ENCODE measurements around the gene TRAPPC11.
A peak's percentile ranks its signal among the peaks of the same experiment; 100 is the strongest.

TRAPPC11 gene

GRCh38 chr4:183657564-183657963, 1.5 kb upstream of the TRAPPC11 start:
- Histone ChIP-seq H3K9me3 (ENCODE audit: severe bottlenecking) (no peaks in the 10 kb centered on the region), H3K4me3 (ENCODE audit: severe bottlenecking) (no peak overlapping the region), H3K27ac (ENCODE audit: poor library complexity, severe bottlenecking) (no peak overlapping the region), H3K27me3 (ENCODE audit: insufficient read depth, poor library complexity, severe bottlenecking) (no peaks in the 10 kb centered on the region), H3K36me3 (ENCODE audit: low read depth) (peaks cover 31% of the 10 kb centered on the region), H3K4me1 (ENCODE audit: insufficient read depth, poor library complexity, severe bottlenecking) (peaks cover 13% of the 10 kb centered on the region)
- TF ChIP-seq, protein P1, sequence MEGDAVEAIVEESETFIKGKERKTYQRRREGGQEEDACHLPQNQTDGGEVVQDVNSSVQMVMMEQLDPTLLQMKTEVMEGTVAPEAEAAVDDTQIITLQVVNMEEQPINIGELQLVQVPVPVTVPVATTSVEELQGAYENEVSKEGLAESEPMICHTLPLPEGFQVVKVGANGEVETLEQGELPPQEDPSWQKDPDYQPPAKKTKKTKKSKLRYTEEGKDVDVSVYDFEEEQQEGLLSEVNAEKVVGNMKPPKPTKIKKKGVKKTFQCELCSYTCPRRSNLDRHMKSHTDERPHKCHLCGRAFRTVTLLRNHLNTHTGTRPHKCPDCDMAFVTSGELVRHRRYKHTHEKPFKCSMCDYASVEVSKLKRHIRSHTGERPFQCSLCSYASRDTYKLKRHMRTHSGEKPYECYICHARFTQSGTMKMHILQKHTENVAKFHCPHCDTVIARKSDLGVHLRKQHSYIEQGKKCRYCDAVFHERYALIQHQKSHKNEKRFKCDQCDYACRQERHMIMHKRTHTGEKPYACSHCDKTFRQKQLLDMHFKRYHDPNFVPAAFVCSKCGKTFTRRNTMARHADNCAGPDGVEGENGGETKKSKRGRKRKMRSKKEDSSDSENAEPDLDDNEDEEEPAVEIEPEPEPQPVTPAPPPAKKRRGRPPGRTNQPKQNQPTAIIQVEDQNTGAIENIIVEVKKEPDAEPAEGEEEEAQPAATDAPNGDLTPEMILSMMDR (IDR thresholded peaks at IDR 0.05; ENCODE audit: poor library complexity, severe bottlenecking): no peak
- ATAC-seq (ENCODE audit: low read depth): no peak
- no peak for DNase-seq (ENCODE audit: low spot score)

- Histone ChIP-seq H3K9me3 (ENCODE audit: severe bottlenecking) (no peaks in the 10 kb centered on the region), H3K27me3 (ENCODE audit: insufficient read depth, poor library complexity, severe bottlenecking) (no peaks in the 10 kb centered on the region), H3K4me1 (ENCODE audit: insufficient read depth, poor library complexity, severe bottlenecking) (peaks cover 13% of the 10 kb centered on the region), H3K27ac (ENCODE audit: poor library complexity, severe bottlenecking) (peak overlapping the region; percentile 43), H3K4me3 (ENCODE audit: severe bottlenecking) (peak overlapping the region; percentile 88), H3K36me3 (ENCODE audit: low read depth) (peaks cover 24% of the 10 kb centered on the region)
- ATAC-seq (ENCODE audit: low read depth) (peak; percentile 24), DNase-seq (ENCODE audit: low spot score) (no peak)
- TF ChIP-seq, protein P1 (IDR thresholded peaks at IDR 0.05; ENCODE audit: poor library complexity, severe bottlenecking): no peak
These were observed 598 bp upstream of the TRAPPC11 start for GRCh38 chr4:183658362-183659028.

- ATAC-seq (ENCODE audit: low read depth): no peak
- Histone ChIP-seq H3K4me1 (ENCODE audit: insufficient read depth, poor library complexity, severe bottlenecking) (peaks cover 13% of the 10 kb centered on the region), H3K27ac (ENCODE audit: poor library complexity, severe bottlenecking) (peak overlapping the region; percentile 43), H3K27me3 (ENCODE audit: insufficient read depth, poor library complexity, severe bottlenecking) (no peaks in the 10 kb centered on the region), H3K4me3 (ENCODE audit: severe bottlenecking) (peak overlapping the region; percentile 88), H3K9me3 (ENCODE audit: severe bottlenecking) (no peaks in the 10 kb centered on the region), H3K36me3 (ENCODE audit: low read depth) (peaks cover 26% of the 10 kb centered on the region)
- TF ChIP-seq, protein P1 (IDR thresholded peaks at IDR 0.05; ENCODE audit: poor library complexity, severe bottlenecking): no peak
- no peak for DNase-seq (ENCODE audit: low spot score)
These were observed 764 bp downstream of the TRAPPC11 start for GRCh38 chr4:183659872-183660242.

GRCh38 chr4:183666088-183666487, 7.0 kb downstream of the TRAPPC11 start:
- TF ChIP-seq, protein P1 (IDR thresholded peaks at IDR 0.05; ENCODE audit: poor library complexity, severe bottlenecking): no peak
- DNase-seq (ENCODE audit: low spot score) (no peak), ATAC-seq (ENCODE audit: low read depth) (no peak)
- H3K4me3 ChIP-seq (ENCODE audit: severe bottlenecking): no peak overlapping the region
- H3K4me1 ChIP-seq (ENCODE audit: insufficient read depth, poor library complexity, severe bottlenecking): no peaks in the 10 kb centered on the region
- peaks cover 69% of the 10 kb centered on the region for H3K36me3 ChIP-seq (ENCODE audit: low read depth)
- H3K27ac ChIP-seq (ENCODE audit: poor library complexity, severe bottlenecking): no peak overlapping the region
- H3K27me3 ChIP-seq (ENCODE audit: insufficient read depth, poor library complexity, severe bottlenecking): no peaks in the 10 kb centered on the region
- H3K9me3 ChIP-seq (ENCODE audit: severe bottlenecking): no peaks in the 10 kb centered on the region

DNA sequence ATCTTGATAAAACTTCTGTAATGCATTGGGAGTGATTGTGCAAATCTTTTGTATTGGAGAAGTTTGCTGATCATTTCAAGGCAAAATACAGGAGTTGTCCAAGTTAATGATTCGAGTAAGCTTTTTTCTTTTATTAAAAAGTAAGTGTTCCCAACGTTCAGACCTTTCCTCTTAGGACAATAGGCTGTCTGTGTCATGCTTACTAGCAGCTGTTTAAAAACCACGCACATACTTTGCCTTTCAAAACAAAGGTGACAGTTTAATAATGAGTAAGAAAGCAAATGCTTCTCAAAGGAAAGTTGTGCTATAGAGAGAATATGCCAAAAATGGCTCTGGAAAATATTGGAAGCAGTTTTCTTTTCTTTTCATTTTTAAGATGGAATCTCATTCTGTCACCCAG, 11.2 kb downstream of the TRAPPC11 start:
- no peaks in the 10 kb centered on the region for H3K4me1 ChIP-seq (ENCODE audit: insufficient read depth, poor library complexity, severe bottlenecking)
- H3K4me3 ChIP-seq (ENCODE audit: severe bottlenecking): no peak overlapping the region
- H3K27me3 ChIP-seq (ENCODE audit: insufficient read depth, poor library complexity, severe bottlenecking): no peaks in the 10 kb centered on the region
- peaks cover 79% of the 10 kb centered on the region for H3K36me3 ChIP-seq (ENCODE audit: low read depth)
- TF ChIP-seq, protein P1 (IDR thresholded peaks at IDR 0.05; ENCODE audit: poor library complexity, severe bottlenecking): no peak
- ATAC-seq (ENCODE audit: low read depth): no peak
- H3K27ac ChIP-seq (ENCODE audit: poor library complexity, severe bottlenecking): no peak overlapping the region
- H3K9me3 ChIP-seq (ENCODE audit: severe bottlenecking): no peaks in the 10 kb centered on the region
- no peak for DNase-seq (ENCODE audit: low spot score)

All from RWPE2 (cell line).